Vagina (tissue), 2 donors: Measurements from ENCODE around the gene SLC1A2. TPM values are rescaled to one million over a fixed set of nuclear protein-coding genes. Genes with fewer than 3 reads are reported as not detected.
A peak's percentile ranks its signal among the peaks of the same experiment; 100 is the strongest.

Experiments used
- DNase-seq, 2 donors: peaks; one replicate each; pipeline ENCODE4 v3.0.0-alpha.2; 2017; ENCODE audit errors: extremely low spot score in 2 of 2
- H3K27ac ChIP-seq: fragments of 200-600 bp; sonication (generic); one replicate; pipeline ENCODE4 v1.5.1; 2019
- H3K27me3 ChIP-seq: fragments of 200-600 bp; sonication (generic); one replicate; pipeline ENCODE4 v1.5.1; 2019
- H3K36me3 ChIP-seq, 2 donors: fragments of 200-600 bp; sonication (generic); one replicate each; pipeline ENCODE4 v1.5.1; 2017 to 2019
- H3K4me1 ChIP-seq: fragments of 200-600 bp; sonication (generic); one replicate; pipeline ENCODE4 v1.5.1; 2019
- H3K4me3 ChIP-seq, 2 donors: fragments of 200-600 bp; sonication (generic); 1 replicate in 1 of 2; 2 replicates in 1 of 2; pipeline ENCODE4 v1.5.1; 2016 to 2019
- H3K9me3 ChIP-seq: fragments of 200-600 bp; sonication (generic); one replicate; pipeline ENCODE4 v1.5.1; 2019
- CTCF ChIP-seq, 3 experiments: fragments of 450-650 bp in 2 of 3; fragments of 200-600 bp in 1 of 3; sonication (generic) in 1 of 3; IDR thresholded peaks; one replicate each; pipeline ENCODE4 v1.5.1; 2017 to 2019; ENCODE audit warnings: antibody characterized with exemption in 3 of 3, mild to moderate bottlenecking in 2 of 3, moderate library complexity in 2 of 3
- POLR2A ChIP-seq, 2 donors: fragments of 450-650 bp; IDR thresholded peaks; one replicate each; pipeline ENCODE4 v1.6.1; 2017; ENCODE audit warnings: antibody characterized with exemption in 2 of 2, mild to moderate bottlenecking in 2 of 2, moderate library complexity in 2 of 2
- POLR2AphosphoS5 ChIP-seq, 2 donors: sonication (generic); formaldehyde crosslinking; IDR thresholded peaks; one replicate each; pipeline ENCODE4 v1.9.0; 2017; ENCODE audit warnings: antibody characterized with exemption in 2 of 2, mild to moderate bottlenecking in 2 of 2, low read depth in 1 of 2; ENCODE audit not compliant: insufficient read depth in 1 of 2
- intact Hi-C: fragments of 100-400 bp; cut with DNase I; formaldehyde crosslinking; loops from one replicate; pipeline ENCODE4 v1.15.1; 2023
- total RNA-seq: library from RNA; depleted of rRNA; stranded (reverse); fragments of >200 nt; gene quantifications from one replicate; pipeline ENCODE4 v1.2.3, GENCODE V29; 2016

SLC1A2 gene
- total RNA-seq, 1 donor from 2014 or later = 4.7 TPM

- H3K27ac ChIP-seq = peak overlapping the region; percentile 72
- peaks cover 19% of the 10 kb centered on the region for H3K4me1 ChIP-seq
- no peaks in the 10 kb centered on the region for H3K36me3 ChIP-seq
- TF ChIP-seq POLR2A (IDR thresholded peaks at IDR 0.05) = no peak
- no peak for TF ChIP-seq POLR2AphosphoS5 (IDR thresholded peaks at IDR 0.05; ENCODE audit: insufficient read depth in 1 of 2, low read depth in 1 of 2)
- no peak for TF ChIP-seq CTCF (IDR thresholded peaks at IDR 0.05)
- H3K9me3 ChIP-seq = no peaks in the 10 kb centered on the region
- H3K27me3 ChIP-seq = no peaks in the 10 kb centered on the region
- no peak for DNase-seq
- intact Hi-C loops = no loop called here
- H3K4me3 ChIP-seq = no peak overlapping the region
These were observed 137.0 kb downstream of the SLC1A2 start for GRCh38 chr11:35282221-35282882.

DNA sequence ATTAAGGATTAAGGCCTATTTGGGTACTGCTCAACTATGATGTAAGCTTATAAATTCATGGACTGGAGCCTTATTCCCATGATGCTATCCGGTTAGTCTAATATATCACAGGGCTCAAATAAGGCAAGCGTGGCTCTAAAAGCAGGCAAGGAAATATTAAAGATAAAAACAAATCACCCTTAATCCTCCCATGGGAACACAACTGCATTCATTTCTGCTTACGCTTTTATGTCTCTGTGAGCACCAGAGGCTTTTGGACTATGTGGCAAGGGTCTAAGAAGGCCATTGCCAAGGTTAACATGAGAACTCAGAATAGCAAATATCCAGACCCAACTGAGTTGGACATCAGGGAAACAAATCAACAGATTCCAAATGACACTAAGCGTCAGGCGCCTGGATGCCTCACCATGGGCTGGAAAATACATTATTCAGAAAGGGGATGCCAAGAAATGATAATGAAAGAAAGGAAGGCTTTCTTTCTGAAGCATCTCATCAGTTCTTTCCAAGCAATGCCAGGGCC, 138.1 kb downstream of the SLC1A2 start:
- H3K4me1 ChIP-seq = peaks cover 26% of the 10 kb centered on the region
- H3K9me3 ChIP-seq = no peaks in the 10 kb centered on the region
- H3K27me3 ChIP-seq = no peaks in the 10 kb centered on the region
- peak overlapping the region; percentile 72 for H3K27ac ChIP-seq
- no peak overlapping the region for H3K4me3 ChIP-seq
- no peak for DNase-seq
- no peaks in the 10 kb centered on the region for H3K36me3 ChIP-seq
- intact Hi-C loops = no loop called here
- peak; percentile 19 to 50 for TF ChIP-seq POLR2AphosphoS5 (IDR thresholded peaks at IDR 0.05; ENCODE audit: insufficient read depth in 1 of 2, low read depth in 1 of 2)
- no peak for TF ChIP-seq POLR2A (IDR thresholded peaks at IDR 0.05)

DNA sequence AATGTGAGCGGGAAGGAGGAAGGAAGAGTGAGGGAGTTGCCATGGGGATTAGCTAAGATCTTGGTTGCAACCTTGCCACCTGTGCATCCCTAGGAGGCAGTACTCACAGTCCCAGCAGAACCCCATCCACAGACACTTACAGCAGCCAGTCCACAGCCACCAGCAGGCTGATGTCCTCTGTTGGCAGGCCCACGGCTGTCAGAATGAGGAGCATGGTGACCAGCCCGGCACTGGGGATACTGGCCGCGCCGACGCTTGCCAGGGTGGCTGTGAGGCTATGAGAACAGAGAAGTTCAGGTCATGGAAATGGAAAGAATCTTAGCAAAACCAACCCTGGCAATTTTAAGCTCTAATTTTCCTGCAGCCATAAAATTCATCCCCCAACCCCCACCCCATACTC, 138.6 kb downstream of the SLC1A2 start:
- Histone ChIP-seq H3K4me3 (no peak overlapping the region), H3K9me3 (no peaks in the 10 kb centered on the region), H3K27ac (peak overlapping the region; percentile 72), H3K36me3 (no peaks in the 10 kb centered on the region), H3K4me1 (peaks cover 30% of the 10 kb centered on the region), H3K27me3 (no peaks in the 10 kb centered on the region)
- TF ChIP-seq POLR2AphosphoS5 (IDR thresholded peaks at IDR 0.05; ENCODE audit: insufficient read depth in 1 of 2, low read depth in 1 of 2) = no peak
- DNase-seq = no peak
- intact Hi-C loops = no loop called here

GRCh38 chr11:35277827-35278226, 141.5 kb downstream of the SLC1A2 start:
- Histone ChIP-seq H3K36me3 (no peaks in the 10 kb centered on the region), H3K4me1 (peaks cover 47% of the 10 kb centered on the region), H3K4me3 (no peak overlapping the region), H3K9me3 (no peaks in the 10 kb centered on the region), H3K27me3 (no peaks in the 10 kb centered on the region), H3K27ac (no peak overlapping the region)
- no peak for DNase-seq
- TF ChIP-seq CTCF (IDR thresholded peaks at IDR 0.05) (no peak), POLR2AphosphoS5 (IDR thresholded peaks at IDR 0.05; ENCODE audit: insufficient read depth in 1 of 2, low read depth in 1 of 2) (no peak), POLR2A (IDR thresholded peaks at IDR 0.05) (no peak)
- intact Hi-C loops = no loop called here

DNA sequence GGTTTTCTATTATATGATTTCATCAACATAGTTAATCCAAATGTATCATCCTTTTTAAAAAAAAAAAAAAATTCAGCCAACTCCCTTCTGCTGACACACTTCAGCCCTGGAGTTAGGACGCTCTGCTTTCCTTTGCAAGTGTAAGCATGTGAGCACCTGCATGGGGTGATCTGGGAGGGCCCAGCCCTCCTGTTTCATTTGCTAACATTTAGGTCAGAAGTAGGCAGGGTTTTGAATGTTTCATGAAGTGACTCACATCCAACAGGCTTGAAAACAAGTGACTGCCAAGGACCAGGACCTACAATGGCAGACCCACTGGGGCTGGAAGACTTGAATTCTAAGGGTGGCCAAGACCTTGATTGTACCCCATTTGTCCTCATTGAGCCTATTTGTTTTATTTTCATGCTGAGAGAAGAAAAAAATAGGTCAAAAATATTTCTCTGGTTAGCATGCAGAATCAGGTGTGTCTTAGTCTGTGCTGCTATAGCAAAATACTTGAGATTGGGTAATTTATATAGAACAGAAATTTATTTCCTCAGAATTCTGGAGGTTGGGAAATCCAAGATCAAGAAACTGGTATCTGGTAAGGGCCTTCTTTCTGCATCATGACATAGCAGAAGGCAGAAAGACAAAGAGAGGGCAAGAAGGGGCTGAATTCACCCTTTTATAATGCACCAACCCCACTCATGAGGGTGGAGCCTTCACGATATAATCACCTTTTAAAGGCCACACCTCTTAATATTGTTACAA, 142.8 kb downstream of the SLC1A2 start:
- DNase-seq = no peak
- H3K27ac ChIP-seq = peak overlapping the region; percentile 77

More for the DNA sequence above, 142.8 kb downstream of the SLC1A2 start:
- Histone ChIP-seq H3K4me3 (no peak overlapping the region), H3K9me3 (no peaks in the 10 kb centered on the region), H3K4me1 (peaks cover 35% of the 10 kb centered on the region), H3K27me3 (no peaks in the 10 kb centered on the region), H3K36me3 (no peaks in the 10 kb centered on the region)
- intact Hi-C loops = no loop called here
- TF ChIP-seq CTCF (IDR thresholded peaks at IDR 0.05) = no peak
- peak in 1 of 2 donors; percentile 88 for TF ChIP-seq POLR2AphosphoS5 (IDR thresholded peaks at IDR 0.05; ENCODE audit: insufficient read depth in 1 of 2, low read depth in 1 of 2)
- no peak for TF ChIP-seq POLR2A (IDR thresholded peaks at IDR 0.05)
